OCI-LY3 (cell line): ENCODE results near the gene HORMAD2.

Source experiments
- CTCF ChIP-seq: fragments of 200-600, 300-600 bp; sonication (generic); IDR thresholded peaks from 2 replicates; pipeline ENCODE4 v1.5.1; 2014; ENCODE audit warnings: antibody characterized with exemption, low read length, low read depth
- EZH2phosphoT487 ChIP-seq: fragments of 200-600 bp; shearing (Covaris generic); IDR thresholded peaks from 2 replicates; pipeline ENCODE4 v1.6.1; 2018; ENCODE audit warnings: antibody characterized with exemption, mixed run types, low read depth

DNA sequence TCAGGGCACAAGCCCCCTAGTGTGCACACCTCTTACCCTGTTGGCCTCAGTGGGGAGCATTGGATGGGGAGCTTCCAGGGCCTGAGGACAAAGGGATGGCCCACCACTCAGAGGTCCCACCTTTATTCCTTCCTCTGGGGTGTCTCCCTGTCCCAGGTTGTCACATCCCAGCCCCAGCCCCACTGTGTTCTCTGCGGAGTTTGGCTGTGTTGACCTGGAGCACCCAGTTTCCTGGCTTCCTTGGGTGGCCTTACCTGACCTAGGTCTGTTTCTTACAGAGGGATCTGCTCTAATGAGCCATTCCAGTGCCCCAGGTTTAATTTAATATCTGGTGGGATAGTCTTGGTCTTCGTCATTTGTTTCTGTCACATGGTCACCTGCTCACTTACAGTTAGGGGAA, 38.8 kb upstream of the HORMAD2 start:
- TF ChIP-seq CTCF = no peak
- no peak for TF ChIP-seq EZH2phosphoT487
